Activated T-helper 9 cell treated with anti-CD3 and anti-CD28 coated beads, Interleukin-2, amount 50 U/mL, for 16 hours (primary cell): ENCODE data around the gene ATP2B1.

Experiments used
- DNase-seq: peaks from one replicate; pipeline ENCODE4 v3.0.0-alpha.2; 2020; ENCODE audit warnings: low read depth

The ATP2B1 gene

GRCh38 chr12:89589753-89590152, 118.9 kb downstream of the ATP2B1 start:
- DNase-seq: no peak

GRCh38 chr12:89578499-89578898, 130.1 kb downstream of the ATP2B1 start:
- no peak for DNase-seq

GRCh38 chr12:89576572-89577220, 131.9 kb downstream of the ATP2B1 start:
- no peak for DNase-seq

GRCh38 chr12:89575374-89575773, 133.3 kb downstream of the ATP2B1 start:
- no peak for DNase-seq

- DNase-seq: no peak
Observed at GRCh38 chr12:89574736-89575208, 133.9 kb downstream of the ATP2B1 start.

- no peak for DNase-seq
Observed at GRCh38 chr12:89573051-89573810, 135.4 kb downstream of the ATP2B1 start.

- no peak for DNase-seq
Observed at GRCh38 chr12:89571491-89572195, 137.0 kb downstream of the ATP2B1 start.

GRCh38 chr12:89568484-89568883, 140.2 kb downstream of the ATP2B1 start:
- no peak for DNase-seq

- DNase-seq: no peak
Observed at GRCh38 chr12:89567691-89568239, 140.9 kb downstream of the ATP2B1 start.

- no peak for DNase-seq
Observed at GRCh38 chr12:89566615-89567014, 142.0 kb downstream of the ATP2B1 start.

- DNase-seq: no peak
Observed at GRCh38 chr12:89565002-89565401, 143.6 kb downstream of the ATP2B1 start.

GRCh38 chr12:89559753-89560152, 148.9 kb downstream of the ATP2B1 start:
- no peak for DNase-seq

GRCh38 chr12:89556976-89557375, 151.7 kb downstream of the ATP2B1 start:
- no peak for DNase-seq

GRCh38 chr12:89552376-89552775, 156.3 kb downstream of the ATP2B1 start:
- DNase-seq: no peak

GRCh38 chr12:89551747-89552146, 156.9 kb downstream of the ATP2B1 start:
- no peak for DNase-seq

- DNase-seq: no peak
Observed at GRCh38 chr12:89547101-89547500, 161.5 kb downstream of the ATP2B1 start.

- DNase-seq: no peak
Observed at GRCh38 chr12:89546151-89546550, 162.5 kb downstream of the ATP2B1 start.

- DNase-seq: no peak
Observed at GRCh38 chr12:89544681-89545184, 163.9 kb downstream of the ATP2B1 start.

- DNase-seq: no peak
Observed at GRCh38 chr12:89544022-89544421, 164.6 kb downstream of the ATP2B1 start.

- peak; percentile 34 for DNase-seq
Observed at GRCh38 chr12:89542912-89543592, 165.6 kb downstream of the ATP2B1 start.

- DNase-seq: no peak
Observed at GRCh38 chr12:89542236-89542635, 166.4 kb downstream of the ATP2B1 start.

GRCh38 chr12:89540586-89540985, 168.1 kb downstream of the ATP2B1 start:
- DNase-seq: no peak
